NCI-H82 treated with DMSO at 0.1 percent for 48 hours (cell line): Measurements from ENCODE around the gene TRMU.
"Not testable (repeated sequence)": the region's sequence is repeated elsewhere in the genome, so short reads cannot be mapped to it uniquely, and the experiment has no call there.

ENCODE experiments used
- DNase-seq: peaks from one replicate; lab custom pipeline; 2025; ENCODE audit not compliant: unreplicated experiment; lab: John Stamatoyannopoulos, UW

TRMU gene

DNA sequence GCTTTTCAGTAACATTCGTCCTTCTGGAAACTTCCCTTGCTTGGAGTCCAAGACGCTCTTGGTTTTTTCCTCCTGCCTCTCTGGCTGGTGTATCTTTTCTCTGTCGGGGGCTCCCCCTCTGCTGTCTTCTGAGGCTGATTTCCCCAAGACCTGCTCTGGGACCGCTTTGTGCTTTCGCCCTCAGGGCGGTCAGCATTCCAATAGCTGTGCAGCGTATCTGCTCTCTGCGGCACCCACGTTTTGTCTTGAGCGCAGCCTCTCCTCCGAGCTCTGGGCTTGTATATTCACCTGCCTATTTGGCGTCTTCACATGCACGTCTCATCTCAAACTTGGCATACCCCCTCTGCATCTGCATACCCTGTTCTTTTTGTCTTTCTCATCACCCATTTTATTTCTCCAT is 36.4 kb upstream of the TRMU start:
- DNase-seq = no peak

DNA sequence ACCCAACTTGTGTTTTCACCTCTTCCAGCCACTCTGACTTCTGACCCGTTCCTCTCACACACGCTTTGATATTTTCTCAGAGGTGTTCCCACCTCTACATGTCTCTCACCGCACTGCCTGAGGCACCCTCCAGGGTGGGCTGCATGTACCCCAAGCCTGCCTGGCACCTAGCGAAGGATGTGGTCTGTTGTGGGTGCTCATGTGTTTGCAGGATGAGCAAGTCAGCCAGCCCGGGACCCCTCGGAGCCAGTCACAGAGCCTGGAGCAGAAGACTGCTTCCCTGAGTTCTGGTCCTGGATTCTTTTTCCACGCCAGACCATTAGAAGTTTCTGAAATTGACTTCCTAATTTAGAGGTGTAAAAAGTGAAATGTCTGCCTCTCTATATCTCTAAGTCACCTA is 35.0 kb upstream of the TRMU start:
- DNase-seq = no peak

DNA sequence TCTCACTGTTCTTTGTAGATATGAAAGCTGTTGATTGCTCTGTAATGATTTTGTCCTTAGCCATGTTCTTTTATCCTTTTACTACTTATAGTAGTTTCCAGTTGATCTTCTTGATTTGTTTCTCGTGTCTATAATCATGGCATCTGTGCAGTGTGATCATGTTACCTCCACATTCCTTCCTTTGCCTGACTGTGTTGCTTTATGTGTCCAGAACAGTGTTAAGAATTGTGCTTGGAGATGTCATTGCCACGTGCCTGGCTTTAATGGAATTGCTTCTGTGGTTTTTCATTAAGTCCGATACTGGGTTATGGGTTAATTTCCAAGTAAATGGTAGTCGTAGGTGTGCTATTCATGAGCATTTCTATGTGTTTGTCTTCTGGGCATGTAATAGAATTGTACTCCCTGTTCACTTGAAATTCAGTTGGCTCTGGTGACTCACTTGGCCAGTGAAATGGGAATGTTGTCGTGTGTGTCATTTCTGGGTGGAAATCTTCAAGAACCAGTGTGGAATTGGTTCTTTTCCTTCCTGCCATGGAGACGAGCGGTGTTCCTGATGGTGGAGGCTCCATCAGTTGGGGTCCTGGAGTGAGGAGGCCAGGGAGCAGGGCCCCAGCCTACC is 32.1 kb upstream of the TRMU start:
- DNase-seq = no peak

DNA sequence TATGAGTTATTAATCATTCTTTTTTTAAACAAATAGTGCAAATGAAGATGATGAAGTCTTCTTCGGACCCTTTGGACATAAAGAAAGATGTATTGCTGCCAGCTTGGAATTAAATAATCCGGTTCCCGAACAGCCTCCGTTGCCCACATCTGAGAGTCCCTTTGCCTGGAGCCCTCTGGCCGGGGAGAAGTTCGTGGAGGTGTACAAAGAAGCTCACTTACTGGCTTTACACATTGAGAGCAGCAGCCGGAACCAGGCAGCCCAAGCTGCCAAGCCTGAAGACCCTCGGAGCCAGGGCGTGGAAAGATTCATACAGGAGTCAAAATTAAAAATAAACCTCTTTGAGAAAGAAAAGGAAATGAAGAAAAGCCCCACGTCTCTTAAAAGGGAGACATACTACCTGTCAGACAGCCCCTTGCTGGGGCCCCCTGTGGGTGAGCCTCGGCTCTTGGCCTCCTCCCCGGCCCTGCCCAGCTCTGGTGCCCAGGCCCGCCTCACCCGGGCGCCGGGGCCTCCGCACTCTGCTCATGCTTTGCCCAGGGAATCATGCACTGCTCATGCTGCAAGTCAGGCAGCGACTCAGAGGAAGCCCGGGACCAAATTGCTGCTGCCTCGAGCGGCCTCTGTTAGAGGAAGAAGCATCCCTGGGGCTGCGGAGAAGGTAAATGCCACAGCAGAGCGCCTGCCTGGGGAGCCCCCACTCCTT is 27.1 kb upstream of the TRMU start:
- DNase-seq = no peak

DNA sequence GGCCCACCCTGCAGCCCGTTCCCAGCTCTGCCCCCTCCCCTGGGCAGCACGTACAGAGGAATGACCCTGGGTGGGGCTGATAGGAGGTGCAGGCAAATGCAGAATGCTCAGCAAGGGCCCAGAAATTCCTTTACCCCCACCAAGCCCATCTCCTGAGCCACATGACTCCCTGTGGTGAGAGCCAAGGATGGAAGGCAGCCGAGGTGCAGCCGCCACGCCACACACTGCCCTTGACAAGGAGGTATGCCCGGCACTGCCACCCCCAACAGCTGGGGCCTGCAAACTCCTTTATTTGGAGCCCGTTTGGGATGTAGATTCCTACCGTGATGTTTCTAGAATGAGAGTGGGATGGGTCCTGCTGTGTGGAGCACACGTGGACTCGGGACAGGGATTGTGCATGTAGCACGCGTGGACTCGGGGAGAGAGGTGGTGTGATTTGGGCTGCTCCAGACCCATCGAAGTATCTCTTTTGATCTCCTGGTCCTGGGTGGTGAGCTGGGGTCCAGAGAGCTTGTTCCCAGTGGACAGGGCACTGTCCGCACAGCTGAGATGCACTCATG is 25.9 kb upstream of the TRMU start:
- no peak for DNase-seq

DNA sequence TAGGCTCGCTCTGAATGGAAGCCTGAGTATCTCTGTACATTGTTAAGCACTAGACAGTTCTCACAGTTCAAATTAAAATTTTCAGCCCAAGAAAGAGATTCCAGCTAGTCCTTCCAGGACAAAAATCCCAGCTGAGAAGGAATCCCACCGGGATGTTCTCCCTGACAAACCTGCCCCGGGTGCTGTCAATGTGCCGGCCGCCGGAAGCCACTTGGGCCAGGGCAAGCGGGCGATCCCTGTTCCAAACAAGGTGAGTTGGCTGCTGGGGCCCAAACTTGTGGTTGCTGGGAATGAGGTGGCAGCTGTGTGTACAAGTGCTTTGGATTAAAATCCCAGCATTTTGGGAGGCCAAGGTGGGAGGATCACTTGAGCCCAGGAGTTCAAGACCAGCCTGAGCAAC is 23.5 kb upstream of the TRMU start:
- no peak for DNase-seq

DNA sequence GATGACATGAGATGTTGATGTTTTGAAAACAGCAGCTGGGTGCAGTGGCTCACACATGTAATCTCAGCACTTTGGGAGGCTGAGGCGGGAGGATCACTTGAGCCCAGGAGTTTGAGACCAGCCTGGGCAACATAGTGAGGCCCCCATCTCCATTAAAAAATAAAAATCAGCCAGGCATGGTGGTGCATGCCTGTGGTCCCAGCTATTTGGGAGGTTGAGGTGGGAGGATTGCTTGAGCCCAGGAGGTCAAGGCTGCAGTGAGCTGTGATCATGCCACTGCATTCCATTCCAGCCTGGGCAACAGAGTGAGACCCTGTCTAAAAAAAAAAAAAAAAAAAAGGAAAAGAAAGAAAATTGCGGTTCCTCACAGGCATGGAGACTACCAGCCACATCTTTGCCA is 22.7 kb upstream of the TRMU start:
- not testable (repeated sequence) for DNase-seq

DNA sequence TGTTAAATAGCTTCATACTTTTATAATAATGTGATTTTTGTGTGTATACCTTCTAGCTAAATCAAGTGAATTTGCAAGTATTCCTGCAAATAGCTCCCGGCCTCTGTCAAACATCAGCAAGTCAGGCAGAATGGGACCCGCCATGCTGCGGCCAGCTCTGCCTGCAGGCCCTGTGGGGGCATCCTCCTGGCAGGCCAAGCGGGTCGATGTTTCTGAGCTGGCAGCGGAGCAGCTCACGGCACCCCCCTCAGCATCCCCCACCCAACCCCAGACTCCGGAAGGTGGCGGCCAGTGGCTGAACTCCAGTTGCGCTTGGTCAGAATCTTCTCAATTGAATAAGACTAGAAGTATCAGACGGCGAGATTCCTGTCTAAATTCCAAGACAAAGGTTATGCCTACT is 19.5 kb upstream of the TRMU start:
- DNase-seq = no peak

DNA sequence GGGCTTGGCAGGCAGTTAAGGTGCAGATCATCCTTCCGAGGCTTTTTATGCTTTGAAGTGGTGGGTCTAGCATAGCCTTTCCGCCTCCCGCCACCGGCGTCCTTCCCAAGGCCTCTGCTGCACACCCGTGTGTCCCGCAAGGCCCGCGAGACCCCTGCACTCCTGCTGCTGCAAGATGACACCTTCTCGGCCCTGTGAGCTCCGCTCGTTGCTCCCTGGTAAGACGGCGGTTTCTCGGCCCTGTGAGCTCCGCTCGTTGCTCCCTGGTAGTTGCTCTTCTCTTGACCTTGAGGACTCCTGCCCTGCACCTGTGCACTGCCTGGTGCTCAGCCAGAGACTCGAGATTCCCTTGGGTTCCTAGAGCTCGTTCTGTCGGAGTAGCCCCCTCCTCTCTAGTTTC is 17.9 kb upstream of the TRMU start:
- no peak for DNase-seq

DNA sequence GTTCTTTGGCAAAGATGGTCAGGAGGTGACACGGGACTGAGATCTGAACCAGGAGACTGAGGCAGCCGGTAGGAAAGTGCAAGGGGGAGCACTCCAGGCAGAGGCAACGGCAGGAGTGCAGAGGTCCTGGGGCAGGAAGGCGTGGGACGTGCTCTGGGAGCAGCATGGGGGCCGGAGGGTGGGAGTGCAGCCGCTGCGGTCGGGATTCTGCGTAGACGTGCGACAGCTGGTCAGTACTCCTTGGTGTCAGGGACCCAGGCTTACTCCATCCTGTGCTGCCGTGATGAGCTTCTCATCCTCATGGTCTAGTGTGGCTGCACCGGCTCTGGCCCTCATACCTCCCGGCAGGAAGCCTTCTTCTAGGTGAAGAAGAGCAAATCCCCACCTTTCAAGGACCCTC is 16.9 kb upstream of the TRMU start:
- DNase-seq = no peak

DNA sequence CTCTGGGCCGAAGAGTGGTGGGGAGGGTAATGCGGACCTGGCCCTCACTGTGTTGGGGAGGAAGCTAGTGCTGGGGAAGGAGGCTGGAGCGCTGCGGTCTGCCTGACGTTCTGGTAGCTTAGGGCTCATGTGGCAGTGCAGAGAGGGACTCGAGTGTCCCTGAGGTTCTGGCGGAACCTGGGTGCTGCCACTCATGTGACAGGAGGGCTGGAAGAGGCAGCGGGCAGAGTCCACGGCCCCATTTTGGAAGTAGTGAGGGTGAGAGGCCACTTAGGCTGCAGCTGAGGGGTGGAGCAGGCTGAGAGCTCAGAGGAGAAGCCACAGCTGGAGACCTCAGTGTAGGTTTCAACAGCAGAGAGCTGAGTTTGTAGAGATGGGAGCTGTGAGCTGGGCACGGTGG is 16.2 kb upstream of the TRMU start:
- no peak for DNase-seq

DNA sequence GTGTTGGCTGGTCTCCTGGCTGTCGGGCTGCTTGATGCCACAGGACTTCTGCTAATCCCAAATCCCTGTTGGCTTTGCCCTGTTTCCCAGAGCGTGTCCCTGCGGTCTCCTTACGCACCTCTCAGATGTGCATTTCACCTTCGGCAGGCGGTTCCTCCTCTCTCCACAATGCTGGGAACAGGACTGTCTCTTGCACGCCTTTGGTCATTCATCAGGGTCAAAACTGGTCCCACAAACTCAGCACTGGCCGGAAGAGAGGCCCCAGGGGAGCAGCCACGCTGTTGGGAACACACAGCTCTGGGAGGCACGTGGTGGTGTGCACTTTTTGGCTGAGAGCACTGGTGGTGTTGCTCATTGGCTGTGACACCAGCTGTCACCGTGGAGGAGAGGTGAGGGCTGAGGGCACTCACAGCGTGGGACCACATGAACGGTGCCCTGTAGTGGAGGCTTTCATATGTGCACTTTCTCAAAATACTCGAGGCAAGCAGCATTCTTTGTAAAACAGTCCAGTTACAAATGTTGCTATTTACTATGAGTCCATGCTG is 15.3 kb upstream of the TRMU start:
- DNase-seq = no peak

DNA sequence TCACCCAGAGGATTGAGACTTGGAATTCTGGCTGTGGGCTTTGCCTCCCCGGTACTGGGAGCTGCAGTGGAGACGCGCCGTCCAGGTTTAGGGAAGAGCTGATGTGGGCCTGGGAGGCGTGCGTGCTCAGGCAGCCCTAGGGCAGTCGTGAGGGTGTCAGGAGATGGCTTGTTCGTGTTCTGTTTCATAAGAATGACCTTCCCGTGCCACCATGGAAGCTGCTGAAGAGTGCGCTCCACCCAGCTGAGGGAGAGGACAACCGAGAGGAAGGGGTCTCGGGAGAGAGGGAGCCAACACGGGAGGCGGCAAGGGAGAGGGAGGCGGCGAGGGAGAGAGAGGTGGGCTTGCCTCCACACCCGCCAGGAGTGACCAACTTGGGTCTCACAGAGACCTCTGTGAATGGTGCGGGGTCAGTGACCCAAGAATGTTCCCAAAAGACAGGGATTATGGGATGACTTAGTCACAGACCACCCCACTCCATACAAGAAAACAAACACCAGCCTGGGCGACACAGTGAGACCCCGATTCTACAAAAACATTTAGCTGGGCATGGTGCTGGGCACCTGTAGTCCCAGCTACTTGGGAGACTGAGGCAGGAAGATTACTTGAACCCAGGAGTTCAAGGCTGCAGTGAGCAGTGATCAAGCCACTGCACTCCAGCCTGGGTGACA is 14.7 kb upstream of the TRMU start:
- no peak for DNase-seq

DNA sequence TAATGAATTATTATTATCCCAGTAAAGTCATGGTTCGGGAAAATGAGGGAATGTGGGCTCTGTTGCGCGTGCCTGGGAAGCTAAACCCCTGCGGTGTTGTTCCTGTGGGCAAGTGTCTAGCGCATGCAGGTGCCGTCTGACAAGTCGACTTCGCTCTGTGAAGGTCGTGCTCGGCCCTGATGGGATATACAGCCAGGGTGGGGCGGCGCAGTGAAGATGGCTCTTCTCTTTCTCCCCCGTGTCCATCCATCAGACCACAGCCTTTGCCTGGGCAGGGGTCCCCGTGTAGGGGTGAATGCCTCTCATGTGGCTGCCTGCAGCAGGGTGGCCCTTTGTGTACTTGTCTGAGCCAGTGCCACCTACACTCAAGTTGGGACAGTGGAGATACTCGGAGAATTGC is 12.8 kb upstream of the TRMU start:
- DNase-seq = no peak

DNA sequence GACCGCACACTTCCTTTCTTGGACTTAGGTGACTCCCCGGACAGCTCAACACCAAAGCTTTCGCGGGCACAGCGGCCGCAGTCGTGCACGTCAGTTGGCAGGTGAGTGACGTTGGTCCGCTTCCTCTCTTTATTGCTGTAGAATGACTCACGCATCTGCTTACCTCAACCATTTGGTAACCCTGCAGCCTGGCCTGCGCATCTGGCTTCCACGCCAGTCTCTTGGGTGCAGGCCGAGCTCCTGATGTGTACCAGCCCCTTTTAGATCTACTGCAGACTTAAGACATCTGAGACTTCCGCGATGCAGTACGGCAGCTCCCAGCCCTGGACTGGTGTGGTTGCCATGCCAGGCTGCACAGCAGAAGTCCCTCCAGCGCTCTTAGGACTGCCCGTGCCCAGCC is 12.4 kb upstream of the TRMU start:
- DNase-seq = no peak

DNA sequence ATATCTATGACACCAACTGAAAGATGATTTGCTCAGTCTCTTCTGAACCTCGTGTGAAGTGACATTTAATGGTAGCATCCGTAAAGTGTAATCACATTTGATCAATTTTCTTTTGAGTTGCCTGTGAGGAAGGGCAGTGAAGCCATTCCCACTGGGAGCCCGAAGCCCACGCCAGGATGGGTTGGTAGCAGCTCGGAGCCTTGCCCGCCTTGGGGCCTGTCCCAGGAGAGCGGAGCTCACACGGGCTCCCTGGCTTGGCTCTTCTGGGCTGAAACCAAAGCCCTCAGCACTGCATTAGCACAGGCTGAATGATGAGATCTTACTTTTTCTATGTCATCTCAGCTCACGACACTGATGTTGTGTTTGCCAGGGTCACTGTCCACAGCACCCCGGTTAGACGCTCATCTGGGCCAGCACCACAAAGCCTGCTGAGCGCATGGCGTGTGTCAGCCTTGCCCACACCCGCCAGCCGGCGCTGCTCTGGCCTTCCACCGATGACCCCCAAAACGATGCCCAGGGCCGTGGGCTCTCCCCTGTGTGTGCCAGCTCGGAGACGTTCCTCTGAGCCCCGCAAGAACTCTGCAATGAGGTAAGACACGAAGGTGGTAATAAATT is 9.3 kb upstream of the TRMU start:
- no peak for DNase-seq

DNA sequence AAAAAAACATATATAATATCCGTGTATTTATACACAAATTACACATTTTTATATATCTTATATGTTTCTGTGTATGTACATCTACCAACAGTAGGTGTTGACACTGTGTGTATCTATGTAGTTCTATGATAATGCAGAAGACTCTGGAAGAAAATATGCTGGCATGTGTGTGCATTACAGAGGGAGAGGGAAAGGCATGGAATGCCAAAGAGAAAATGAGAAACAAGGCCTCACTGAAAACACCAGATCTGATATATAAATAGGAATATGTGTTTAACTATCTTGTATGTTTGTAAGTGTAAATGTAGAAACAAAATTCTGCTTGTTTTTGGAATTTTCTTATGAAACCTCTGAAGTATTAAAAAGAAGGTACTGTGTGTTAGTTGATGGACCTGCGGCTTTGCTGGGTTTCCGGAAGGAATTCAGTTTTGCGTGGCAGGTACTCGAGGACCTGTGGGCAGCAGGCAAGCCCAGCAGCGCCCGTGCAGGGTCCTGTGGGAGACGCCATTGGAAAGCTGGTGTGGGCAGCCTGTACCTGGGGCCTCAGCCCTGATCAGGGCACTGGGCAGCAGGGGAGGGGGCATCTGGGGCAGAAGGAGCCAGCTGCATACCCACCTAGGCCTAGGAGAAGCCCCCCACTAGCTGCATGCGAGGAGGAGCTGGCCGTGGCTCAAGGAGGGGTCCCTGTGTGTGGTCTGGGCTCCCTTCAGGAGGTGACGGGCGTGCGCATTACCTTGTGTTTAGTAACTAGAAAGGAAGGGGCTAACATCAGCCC is 7.6 kb upstream of the TRMU start:
- no peak for DNase-seq

DNA sequence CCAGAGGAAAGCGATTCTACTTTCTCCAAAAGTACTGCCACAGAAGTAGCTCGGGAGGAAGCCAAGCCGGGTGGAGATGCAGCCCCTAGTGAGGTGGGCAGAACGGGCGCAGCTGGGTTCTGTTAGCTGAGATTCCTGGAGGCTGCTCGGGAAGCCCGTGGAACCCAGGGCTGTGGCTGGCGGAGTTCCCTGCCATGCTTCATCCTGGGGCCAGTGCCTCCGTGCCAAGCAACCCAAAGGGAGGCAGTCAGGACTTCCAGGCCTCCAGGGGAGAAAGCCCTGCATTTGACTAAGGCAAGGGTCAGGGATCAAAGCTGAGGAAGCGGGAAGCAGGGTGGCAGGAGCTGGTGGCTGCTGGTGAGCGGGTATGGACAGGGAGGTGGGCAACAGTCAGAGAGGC is 6.7 kb upstream of the TRMU start:
- no peak for DNase-seq

DNA sequence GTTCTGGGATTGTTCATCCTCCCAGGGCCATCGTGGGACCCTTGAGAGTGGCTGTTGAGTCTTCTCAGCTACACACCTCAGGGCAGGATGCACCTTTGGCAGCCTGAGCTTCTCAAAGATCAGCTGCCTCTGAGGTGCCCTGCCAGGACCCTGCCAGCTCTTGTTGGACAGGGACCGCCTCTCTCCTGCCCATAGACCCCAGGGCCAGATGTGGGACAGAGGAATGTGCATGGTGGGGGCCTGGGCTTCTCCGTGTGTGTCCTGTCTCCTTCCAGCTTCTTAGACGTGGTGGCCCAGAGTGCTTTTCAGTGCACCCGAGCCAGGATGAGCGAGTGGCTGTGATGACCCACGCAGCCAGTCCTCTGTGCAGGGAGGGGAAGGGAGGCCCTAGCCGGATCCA is 5.9 kb upstream of the TRMU start:
- no peak for DNase-seq

DNA sequence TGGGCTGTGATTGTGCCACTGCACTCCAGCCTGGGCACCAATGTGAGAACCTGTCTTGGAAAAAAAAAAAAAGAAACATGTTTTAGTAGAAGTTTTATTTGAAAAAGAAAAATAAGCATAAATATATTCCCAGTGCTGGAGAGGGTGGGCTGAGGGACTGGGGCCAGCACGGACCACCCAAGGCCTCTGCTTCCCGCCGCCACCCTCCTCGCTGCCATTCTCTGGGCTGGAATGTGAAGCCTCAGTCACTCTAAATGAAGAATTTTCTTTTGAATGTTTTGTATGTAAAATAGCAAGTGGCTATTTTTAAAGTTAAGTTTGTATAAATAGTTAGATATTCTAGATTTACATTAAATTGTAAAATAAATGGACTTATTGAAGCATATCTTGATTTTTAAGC is 5.1 kb upstream of the TRMU start:
- DNase-seq = no peak

DNA sequence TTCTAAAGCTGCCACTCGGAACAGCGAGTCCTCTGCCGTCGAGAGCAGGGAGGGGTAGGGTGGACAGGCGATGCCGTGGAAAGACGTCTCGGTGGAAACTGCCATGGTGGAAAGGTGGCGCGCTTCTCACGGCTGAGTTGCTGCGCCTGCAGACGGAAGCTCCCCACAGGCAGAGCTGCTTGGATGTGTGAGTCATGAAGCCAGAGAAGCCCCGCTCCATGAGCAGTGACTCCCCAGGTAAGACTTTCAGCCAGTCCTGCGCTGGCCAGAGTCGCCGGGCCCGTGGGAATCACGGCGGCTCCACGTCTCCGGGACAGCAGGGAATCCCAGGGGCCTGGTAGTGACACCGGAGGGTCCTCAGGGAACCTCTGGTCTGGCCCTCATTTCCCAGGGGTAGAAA is 4.0 kb upstream of the TRMU start:
- DNase-seq = no peak
